Osteocyte (in vitro differentiated cells): ENCODE results near the gene GRIPAP1. TPM values are rescaled to one million over a fixed set of nuclear protein-coding genes. Genes with fewer than 3 reads are reported as not detected.

ENCODE experiments used
- DNase-seq: peaks from one replicate; pipeline ENCODE4 v3.0.0; 2021; ENCODE audit warnings: mixed read lengths; ENCODE audit not compliant: unreplicated experiment; ENCODE audit errors: extremely low spot score
- H3K27ac Mint-ChIP-seq: one replicate; pipeline ENCODE4 v1.8.0; 2021; ENCODE audit warnings: mild to moderate bottlenecking, mixed read lengths; ENCODE audit not compliant: unreplicated experiment
- H3K27me3 Mint-ChIP-seq: one replicate; pipeline ENCODE4 v1.8.0; 2021; ENCODE audit warnings: mixed read lengths; ENCODE audit not compliant: unreplicated experiment
- H3K36me3 Mint-ChIP-seq: one replicate; pipeline ENCODE4 v1.8.0; 2021; ENCODE audit warnings: mixed read lengths; ENCODE audit not compliant: unreplicated experiment
- H3K4me1 Mint-ChIP-seq: one replicate; pipeline ENCODE4 v1.8.0; 2021; ENCODE audit warnings: mixed read lengths; ENCODE audit not compliant: unreplicated experiment
- H3K4me3 Mint-ChIP-seq: one replicate; pipeline ENCODE4 v1.8.0; 2021; ENCODE audit warnings: mild to moderate bottlenecking, moderate library complexity, mixed read lengths; ENCODE audit not compliant: unreplicated experiment
- H3K9me3 Mint-ChIP-seq: one replicate; pipeline ENCODE4 v1.8.0; 2021; ENCODE audit warnings: mixed read lengths; ENCODE audit not compliant: unreplicated experiment
- total RNA-seq: library from RNA; stranded (reverse); gene quantifications from 2 replicates; pipeline ENCODE4 v1.2.1, GENCODE V29; 2021
- TF ChIP-seq, protein P1 (sequence below): fragments of 200-600 bp; sonication (generic); IDR thresholded peaks from 2 replicates; pipeline ENCODE4 v1.5.0; 2021; ENCODE audit warnings: antibody characterized with exemption, mild to moderate bottlenecking, moderate library complexity

Gene GRIPAP1
- total RNA-seq, 1 donor from 2014 or later: 48.5 TPM

DNA sequence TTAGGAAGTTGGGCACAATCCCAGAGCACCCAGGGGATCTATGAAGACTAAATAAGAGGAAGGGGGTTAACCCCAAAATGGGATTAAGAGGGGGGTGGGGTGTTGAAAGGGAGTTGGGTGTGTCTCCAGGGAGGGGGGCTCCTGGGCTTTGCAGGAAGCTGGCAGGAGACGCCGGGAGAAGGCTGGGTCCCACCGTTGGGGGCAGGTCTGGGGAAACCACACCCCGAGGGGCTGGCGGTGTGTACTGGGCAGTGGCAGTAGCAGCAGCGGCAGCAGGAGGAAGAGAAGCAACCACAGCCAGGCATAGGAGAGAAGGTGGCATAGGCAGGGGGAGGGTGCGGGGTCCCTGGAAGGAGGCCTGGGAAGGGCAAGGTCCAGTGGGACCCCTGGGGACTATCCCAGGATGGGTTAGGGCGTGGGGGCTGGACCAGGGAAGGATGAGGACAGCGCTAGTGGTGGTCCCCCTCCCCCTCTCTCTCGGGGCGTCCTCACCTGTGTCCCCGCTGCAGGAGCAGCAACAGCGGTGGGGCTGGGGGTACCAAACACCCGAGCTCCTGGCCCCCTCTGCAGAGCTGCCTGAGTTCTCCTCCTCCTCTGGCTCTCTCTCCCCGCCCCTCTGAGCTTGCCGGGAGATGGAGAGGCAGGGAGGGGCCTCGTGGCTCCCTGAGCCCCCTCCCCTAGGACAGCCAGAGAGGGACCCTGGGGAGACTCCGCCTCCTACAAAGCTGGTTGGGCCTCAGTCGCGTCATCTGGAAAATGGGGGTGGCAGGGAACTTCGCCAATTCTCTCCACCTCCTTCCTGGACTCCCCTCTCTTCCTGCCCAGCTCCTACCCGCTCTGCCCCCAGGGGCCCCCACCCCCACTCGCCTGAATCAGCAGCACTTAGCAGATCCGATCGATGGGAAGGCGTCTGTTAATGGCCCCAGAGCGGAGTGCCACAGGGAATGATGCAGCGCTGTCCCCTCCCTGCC lies 30.5 kb downstream of the GRIPAP1 start, which contains the start of gene KCND1:
Gene KCND1 (minus strand): TSS at position 596 of the 971 bp plus-strand sequence. CDS start 1,573 bp downstream, outside the sequence.
- Mint-ChIP-seq H3K9me3 (peaks cover 5% of the 10 kb centered on the region), H3K27ac (peak within 1 kb of the TSS; percentile 63), H3K27me3 (no peaks in the 10 kb centered on the region), H3K36me3 (peaks cover 9% of the 10 kb centered on the region), H3K4me1 (peaks cover 19% of the 10 kb centered on the region), H3K4me3 (peak within 1 kb of the TSS; percentile 63)
- TF ChIP-seq, protein P1, sequence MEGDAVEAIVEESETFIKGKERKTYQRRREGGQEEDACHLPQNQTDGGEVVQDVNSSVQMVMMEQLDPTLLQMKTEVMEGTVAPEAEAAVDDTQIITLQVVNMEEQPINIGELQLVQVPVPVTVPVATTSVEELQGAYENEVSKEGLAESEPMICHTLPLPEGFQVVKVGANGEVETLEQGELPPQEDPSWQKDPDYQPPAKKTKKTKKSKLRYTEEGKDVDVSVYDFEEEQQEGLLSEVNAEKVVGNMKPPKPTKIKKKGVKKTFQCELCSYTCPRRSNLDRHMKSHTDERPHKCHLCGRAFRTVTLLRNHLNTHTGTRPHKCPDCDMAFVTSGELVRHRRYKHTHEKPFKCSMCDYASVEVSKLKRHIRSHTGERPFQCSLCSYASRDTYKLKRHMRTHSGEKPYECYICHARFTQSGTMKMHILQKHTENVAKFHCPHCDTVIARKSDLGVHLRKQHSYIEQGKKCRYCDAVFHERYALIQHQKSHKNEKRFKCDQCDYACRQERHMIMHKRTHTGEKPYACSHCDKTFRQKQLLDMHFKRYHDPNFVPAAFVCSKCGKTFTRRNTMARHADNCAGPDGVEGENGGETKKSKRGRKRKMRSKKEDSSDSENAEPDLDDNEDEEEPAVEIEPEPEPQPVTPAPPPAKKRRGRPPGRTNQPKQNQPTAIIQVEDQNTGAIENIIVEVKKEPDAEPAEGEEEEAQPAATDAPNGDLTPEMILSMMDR: no peak
- no peak for DNase-seq

GRCh38 chrX:48969471-48969870 lies 32.6 kb downstream of the GRIPAP1 start:
- H3K27me3 Mint-ChIP-seq: no peaks in the 10 kb centered on the region
- no peak overlapping the region for H3K27ac Mint-ChIP-seq
- TF ChIP-seq, protein P1: no peak
- H3K9me3 Mint-ChIP-seq: no peaks in the 10 kb centered on the region
- peaks cover 19% of the 10 kb centered on the region for H3K4me1 Mint-ChIP-seq
- no peak for DNase-seq
- H3K36me3 Mint-ChIP-seq: peaks cover 3% of the 10 kb centered on the region
- no peak overlapping the region for H3K4me3 Mint-ChIP-seq

GRCh38 chrX:48968377-48968776 lies 33.7 kb downstream of the GRIPAP1 start:
- H3K27ac Mint-ChIP-seq: no peak overlapping the region
- TF ChIP-seq, protein P1: no peak

GRCh38 chrX:48966796-48967579 lies 35.1 kb downstream of the GRIPAP1 start:
- Mint-ChIP-seq H3K4me1 (peaks cover 9% of the 10 kb centered on the region), H3K27ac (peak overlapping the region; percentile 45), H3K27me3 (no peaks in the 10 kb centered on the region), H3K4me3 (no peak overlapping the region), H3K36me3 (peaks cover 2% of the 10 kb centered on the region), H3K9me3 (no peaks in the 10 kb centered on the region)
- TF ChIP-seq, protein P1: no peak
- DNase-seq: no peak

More at GRCh38 chrX:48968377-48968776, 33.7 kb downstream of the GRIPAP1 start:
- Mint-ChIP-seq H3K4me1 (peaks cover 19% of the 10 kb centered on the region), H3K36me3 (peaks cover 2% of the 10 kb centered on the region), H3K27me3 (no peaks in the 10 kb centered on the region), H3K4me3 (no peak overlapping the region), H3K9me3 (no peaks in the 10 kb centered on the region)
- no peak for DNase-seq
